Measurements from ENCODE around the gene SLC39A2.
"Not testable (repeated sequence)": the region's sequence is repeated elsewhere in the genome, so short reads cannot be mapped to it uniquely, and the experiment has no call there.

The SLC39A2 gene

GRCh38 chr14:20980906-20981305, 18.2 kb upstream of the SLC39A2 start:
- no peak for TF ChIP-seq CTCF (IDR thresholded peaks at IDR 0.05; ENCODE audit: unreplicated experiment in 3 of 3)
- no peak overlapping the region for H3K27ac Mint-ChIP-seq
- peaks cover 15% of the 10 kb centered on the region for H3K4me1 Mint-ChIP-seq
- H3K27me3 Mint-ChIP-seq (ENCODE audit: low read depth), result peaks cover 20% of the 10 kb centered on the region
- H3K9me3 Mint-ChIP-seq, result no peaks in the 10 kb centered on the region
- no peak overlapping the region for H3K4me3 Mint-ChIP-seq
- no peaks in the 10 kb centered on the region for H3K36me3 Mint-ChIP-seq (ENCODE audit: low read depth)

GRCh38 chr14:20982646-20983369, 16.3 kb upstream of the SLC39A2 start:
- TF ChIP-seq CTCF (IDR thresholded peaks at IDR 0.05; ENCODE audit: unreplicated experiment in 3 of 3), result no peak
- Mint-ChIP-seq H3K27ac (peak overlapping the region; percentile 1 to 69 (median 3)), H3K4me1 (peaks cover 15% of the 10 kb centered on the region), H3K9me3 (no peaks in the 10 kb centered on the region), H3K36me3 (ENCODE audit: low read depth) (no peaks in the 10 kb centered on the region), H3K27me3 (ENCODE audit: low read depth) (peaks cover 22% of the 10 kb centered on the region), H3K4me3 (no peak overlapping the region)

GRCh38 chr14:20985650-20986049, 13.4 kb upstream of the SLC39A2 start:
- not testable (repeated sequence) for H3K9me3 Mint-ChIP-seq

GRCh38 chr14:20986811-20987210, 12.3 kb upstream of the SLC39A2 start:
- H3K4me1 Mint-ChIP-seq, result peaks cover 26% of the 10 kb centered on the region
- peak overlapping the region in 2 of 3 experiments; percentile 63 to 67 for H3K27ac Mint-ChIP-seq
- no peaks in the 10 kb centered on the region for H3K9me3 Mint-ChIP-seq
- peaks cover 22% of the 10 kb centered on the region for H3K27me3 Mint-ChIP-seq (ENCODE audit: low read depth)
- peaks cover 6% of the 10 kb centered on the region for H3K36me3 Mint-ChIP-seq (ENCODE audit: low read depth)
- peak overlapping the region in 2 of 3 experiments; percentile 39 to 52 for H3K4me3 Mint-ChIP-seq
- no peak for TF ChIP-seq CTCF (IDR thresholded peaks at IDR 0.05; ENCODE audit: unreplicated experiment in 3 of 3)

More at GRCh38 chr14:20985650-20986049, 13.4 kb upstream of the SLC39A2 start:
- H3K27ac Mint-ChIP-seq; H3K36me3 Mint-ChIP-seq (ENCODE audit: low read depth); H3K4me3 Mint-ChIP-seq: not testable (repeated sequence)
- Mint-ChIP-seq H3K4me1 (peaks cover 20% of the 10 kb centered on the region), H3K27me3 (ENCODE audit: low read depth) (peaks cover 22% of the 10 kb centered on the region)

GRCh38 chr14:20988717-20989470, 10.2 kb upstream of the SLC39A2 start:
- peak overlapping the region; percentile 71 to 82 (median 72) for H3K4me3 Mint-ChIP-seq
- H3K36me3 Mint-ChIP-seq (ENCODE audit: low read depth), result peaks cover 22% of the 10 kb centered on the region
- peaks cover 18% of the 10 kb centered on the region for H3K27me3 Mint-ChIP-seq (ENCODE audit: low read depth)
- no peaks in the 10 kb centered on the region for H3K9me3 Mint-ChIP-seq
- no peak for TF ChIP-seq CTCF (IDR thresholded peaks at IDR 0.05; ENCODE audit: unreplicated experiment in 3 of 3)
- H3K27ac Mint-ChIP-seq, result peak overlapping the region; percentile 82 to 95 (median 88)
- H3K4me1 Mint-ChIP-seq, result peaks cover 15% of the 10 kb centered on the region

- peaks cover 14% of the 10 kb centered on the region for H3K4me1 Mint-ChIP-seq
- H3K27me3 Mint-ChIP-seq (ENCODE audit: low read depth), result peaks cover 15% of the 10 kb centered on the region
- H3K36me3 Mint-ChIP-seq (ENCODE audit: low read depth), result peaks cover 27% of the 10 kb centered on the region
- H3K27ac Mint-ChIP-seq, result peak overlapping the region; percentile 82 to 95 (median 84)
- H3K9me3 Mint-ChIP-seq, result no peaks in the 10 kb centered on the region
- H3K4me3 Mint-ChIP-seq, result peak overlapping the region; percentile 88 to 92 (median 89)
- no peak for TF ChIP-seq CTCF (IDR thresholded peaks at IDR 0.05; ENCODE audit: unreplicated experiment in 3 of 3)
Measured at GRCh38 chr14:20989471-20989786, 9.7 kb upstream of the SLC39A2 start.
